Amygdala (tissue), 56 donors: ENCODE results near the gene HLCS.
A peak's percentile ranks its signal among the peaks of the same experiment; 100 is the strongest.

ENCODE experiments used
- DNase-seq, 56 donors: peaks; one replicate each; lab custom pipeline; 2025; lab: John Stamatoyannopoulos, UW

Gene HLCS

GRCh38 chr21:36709868-36710728 lies 256.4 kb downstream of the HLCS start:
- DNase-seq: no peak

- DNase-seq: no peak
These were observed 257.2 kb downstream of the HLCS start for GRCh38 chr21:36709030-36709867.

DNA sequence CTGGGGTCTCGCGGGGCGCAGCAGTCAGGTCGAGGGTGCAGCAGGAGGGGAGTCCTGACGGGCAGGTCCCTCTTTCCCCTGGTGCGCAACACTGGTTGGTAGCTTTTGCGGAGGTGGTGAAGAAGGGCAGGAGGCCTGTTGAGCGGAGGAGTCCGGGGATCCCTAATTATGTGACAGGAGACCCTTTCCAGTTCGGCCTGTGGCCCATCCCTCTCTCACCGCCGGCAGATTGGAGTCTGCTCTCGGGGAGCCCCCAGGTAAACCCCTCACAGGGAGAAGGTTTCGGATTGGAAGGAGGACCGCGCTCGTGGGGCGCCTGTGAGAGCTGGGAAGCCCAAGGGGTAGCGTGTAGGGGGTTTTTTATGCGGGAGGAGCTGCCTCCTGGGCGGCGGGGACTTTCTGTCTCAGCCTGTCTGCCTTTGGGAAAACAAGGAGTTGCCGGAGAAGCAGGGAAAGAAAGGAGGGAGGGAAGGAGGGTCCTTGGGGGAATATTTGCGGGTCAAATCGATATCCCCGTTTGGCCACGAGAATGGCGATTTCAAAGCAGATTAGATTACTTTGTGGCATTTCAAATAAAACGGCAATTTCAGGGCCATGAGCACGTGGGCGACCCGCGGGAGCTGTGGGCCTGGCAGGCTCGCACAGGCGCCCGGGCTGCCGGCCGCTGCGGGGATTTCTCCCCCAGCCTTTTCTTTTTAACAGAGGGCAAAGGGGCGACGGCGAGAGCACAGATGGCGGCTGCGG lies 258.0 kb downstream of the HLCS start:
- DNase-seq: no peak

DNA sequence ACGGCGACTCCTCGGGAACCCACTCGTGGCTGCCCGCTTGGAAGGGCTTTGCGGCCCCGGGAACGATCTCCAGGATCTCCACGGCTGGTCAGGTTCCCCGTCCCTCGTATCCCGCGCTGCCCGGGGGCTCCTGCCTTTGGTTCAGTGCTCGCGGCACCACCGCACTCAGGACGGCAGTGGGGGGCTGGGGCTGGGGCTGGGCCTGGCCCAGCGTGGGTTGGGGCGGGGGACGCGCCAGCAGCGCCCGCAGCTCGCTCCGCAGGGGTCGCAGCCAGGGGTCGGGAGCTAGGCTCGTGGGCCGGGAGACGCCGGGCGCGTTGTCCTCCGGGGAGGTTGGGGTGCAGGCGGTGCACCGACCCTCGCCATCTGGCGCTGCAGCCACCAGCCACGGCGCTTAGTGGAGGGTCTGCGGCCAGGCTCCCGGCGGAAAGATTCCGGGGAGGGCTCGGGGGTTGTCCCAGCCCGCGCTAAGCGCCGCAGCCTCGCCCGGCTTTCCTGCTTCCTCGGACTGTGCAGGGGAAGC lies 258.6 kb downstream of the HLCS start:
- DNase-seq: no peak

- DNase-seq: peak in 4 of 56 donors; percentile 1 to 21 (median 5)
These were observed 259.3 kb downstream of the HLCS start for GRCh38 chr21:36706951-36707762.

GRCh38 chr21:36706482-36706852 lies 260.0 kb downstream of the HLCS start:
- no peak for DNase-seq

GRCh38 chr21:36705679-36706481 lies 260.6 kb downstream of the HLCS start:
- no peak for DNase-seq

DNA sequence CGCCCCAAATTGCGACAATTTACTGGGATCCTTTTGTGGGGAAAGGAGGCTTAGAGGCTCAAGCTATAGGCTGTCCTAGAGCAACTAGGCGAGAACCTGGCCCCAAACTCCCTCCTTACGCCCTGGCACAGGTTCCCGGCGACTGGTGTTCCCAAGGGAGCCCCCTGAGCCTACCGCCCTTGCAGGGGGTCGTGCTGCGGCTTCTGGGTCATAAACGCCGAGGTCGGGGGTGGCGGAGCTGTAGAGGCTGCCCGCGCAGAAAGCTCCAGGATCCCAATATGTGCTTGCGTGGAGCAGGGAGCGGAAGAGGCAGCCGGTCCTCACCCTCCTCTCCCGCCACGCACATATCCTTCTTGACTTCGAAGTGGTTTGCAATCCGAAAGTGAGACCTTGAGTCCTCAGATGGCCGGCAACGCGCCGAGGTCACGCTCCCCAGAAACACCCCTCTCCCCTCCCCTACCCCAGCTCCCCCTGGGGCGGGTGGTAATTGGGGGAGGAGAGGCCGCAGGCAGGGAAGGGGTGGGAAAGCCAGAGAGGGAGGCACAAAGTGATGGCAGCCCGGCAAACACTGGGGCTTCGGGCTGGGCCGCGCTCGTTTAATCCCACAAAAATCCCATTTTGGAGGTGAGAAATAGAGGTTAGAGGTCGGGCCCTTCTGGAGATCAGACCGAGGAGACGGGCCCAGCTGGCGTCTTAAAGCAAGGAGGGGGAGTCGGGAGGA lies 261.4 kb downstream of the HLCS start:
- DNase-seq: no peak

GRCh38 chr21:36704281-36704957 lies 262.1 kb downstream of the HLCS start:
- DNase-seq: no peak

GRCh38 chr21:36703626-36704280 lies 262.7 kb downstream of the HLCS start:
- no peak for DNase-seq

DNA sequence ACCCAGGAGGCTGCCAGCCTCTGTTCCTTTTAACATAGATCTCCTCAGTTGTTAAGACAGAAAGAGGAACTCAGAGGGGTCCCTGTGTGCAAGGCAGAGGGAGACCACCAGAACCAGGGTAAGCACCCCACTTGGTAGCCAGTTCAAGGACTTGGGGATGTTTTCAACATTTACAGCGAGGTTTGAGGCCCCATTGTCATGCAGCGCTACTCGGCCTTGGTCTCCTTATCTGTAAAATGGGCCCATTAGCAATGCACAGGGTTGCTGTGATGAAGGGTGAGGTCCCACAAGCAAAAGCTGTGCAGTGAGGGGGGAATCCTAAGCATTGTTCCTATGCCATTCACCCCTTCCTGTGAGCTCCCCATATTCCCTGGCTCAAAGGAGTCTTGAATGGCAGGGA lies 263.3 kb downstream of the HLCS start:
- DNase-seq: no peak

GRCh38 chr21:36702622-36702968 lies 263.9 kb downstream of the HLCS start:
- DNase-seq: no peak

DNA sequence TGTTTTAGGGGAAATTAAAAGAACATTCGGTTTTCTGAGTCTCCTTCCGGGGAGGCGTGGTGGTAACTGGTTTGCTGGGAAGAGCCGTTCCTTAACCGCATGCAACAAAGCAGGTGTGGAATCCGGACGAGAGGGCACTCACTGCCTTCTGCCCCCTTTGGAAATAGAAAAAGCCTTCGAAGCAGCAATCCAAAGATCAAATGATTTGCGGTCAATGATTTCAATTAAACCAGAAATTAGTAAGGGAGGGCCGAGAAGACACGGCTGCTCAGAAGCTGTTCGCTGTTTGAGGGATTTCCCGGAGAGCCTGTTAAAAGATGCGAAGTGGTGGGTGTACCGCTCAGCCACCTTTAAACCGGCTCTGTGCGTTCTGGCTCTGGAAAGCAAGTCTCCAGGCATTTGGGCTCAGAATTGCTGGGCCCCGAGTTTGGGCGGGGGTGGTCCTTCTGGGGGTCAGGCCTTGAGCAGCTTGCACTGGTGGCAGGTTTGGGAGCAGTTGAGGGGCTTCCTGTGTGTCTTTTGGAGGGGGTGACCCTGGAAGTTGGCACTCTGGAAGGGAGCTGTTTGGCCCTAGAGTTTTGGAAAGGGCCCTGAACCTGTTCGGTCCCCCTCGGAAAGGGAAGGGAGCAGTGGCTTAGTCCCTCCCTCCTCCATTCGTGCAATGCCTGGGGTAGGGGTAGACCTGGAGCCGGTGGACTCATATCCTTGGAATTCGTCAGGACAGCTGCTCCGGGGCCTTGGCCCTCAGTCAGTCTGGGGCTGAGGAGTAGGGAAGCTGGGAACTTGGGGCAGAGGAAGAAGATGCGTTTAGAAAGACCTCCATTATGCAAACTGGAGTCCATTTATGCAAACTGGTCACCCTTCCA lies 264.5 kb downstream of the HLCS start:
- DNase-seq: no peak

DNA sequence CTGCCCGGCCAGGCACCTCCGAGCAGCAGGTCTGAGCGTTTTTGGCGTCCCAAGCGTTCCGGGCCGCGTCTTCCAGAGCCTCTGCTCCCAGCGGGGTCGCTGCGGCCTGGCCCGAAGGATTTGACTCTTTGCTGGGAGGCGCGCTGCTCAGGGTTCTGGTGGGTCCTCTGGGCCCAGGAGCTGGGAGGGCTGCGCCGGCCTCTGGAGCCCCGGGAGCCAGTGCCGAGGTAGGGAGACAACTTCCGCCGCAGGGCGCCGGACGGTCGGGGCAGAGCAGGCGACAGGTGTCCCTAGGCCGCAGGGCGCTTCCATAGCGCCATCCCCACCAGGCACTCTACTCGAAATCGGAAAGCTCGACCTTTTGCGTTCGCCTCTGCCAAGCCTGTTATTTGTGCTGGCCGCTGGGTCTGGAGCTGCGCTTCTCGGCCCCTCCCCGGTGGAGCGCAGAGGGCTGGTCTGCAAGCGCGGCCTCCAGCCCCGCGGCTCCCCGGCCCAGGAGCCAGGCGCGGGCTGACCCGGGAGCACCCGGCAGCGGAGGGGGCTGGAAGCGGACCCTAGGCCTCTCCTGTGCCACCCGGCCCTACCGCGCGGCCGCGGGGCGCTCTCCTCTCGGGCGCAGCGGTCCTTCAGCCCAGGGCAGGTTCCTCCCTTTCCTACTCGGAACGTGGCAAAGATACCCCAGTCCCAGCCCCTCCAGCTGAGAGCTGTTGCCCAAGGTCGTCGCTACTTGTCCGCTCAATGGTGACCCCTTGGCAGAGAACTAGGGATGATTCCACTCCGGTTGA lies 265.3 kb downstream of the HLCS start:
- DNase-seq: no peak
